Muscle layer of colon (tissue), 2 donors: ENCODE measurements around the gene WNT6.

Source experiments
- H3K27ac ChIP-seq: one replicate; pipeline ENCODE4 v1.7.0; 2013; ENCODE audit warnings: low read depth, mild to moderate bottlenecking, low read length, moderate library complexity
- H3K27me3 ChIP-seq, 2 donors: one replicate each; pipeline ENCODE4 v1.7.0; 2013; ENCODE audit warnings: low read length in 2 of 2, mild to moderate bottlenecking in 2 of 2; ENCODE audit not compliant: insufficient read depth in 2 of 2, control insufficient read depth in 1 of 2
- H3K36me3 ChIP-seq: one replicate; pipeline ENCODE4 v1.7.0; 2013; ENCODE audit warnings: mild to moderate bottlenecking, low read length; ENCODE audit not compliant: insufficient read depth
- H3K4me1 ChIP-seq: one replicate; pipeline ENCODE4 v1.7.0; 2013; ENCODE audit warnings: mild to moderate bottlenecking, low read length; ENCODE audit not compliant: insufficient read depth
- H3K4me3 ChIP-seq, 2 donors: one replicate each; pipeline ENCODE4 v1.7.0; 2013; ENCODE audit warnings: low read length in 2 of 2, low read depth in 1 of 2, mild to moderate bottlenecking in 1 of 2, moderate library complexity in 1 of 2
- H3K9ac ChIP-seq: one replicate; pipeline ENCODE4 v1.7.0; 2013; ENCODE audit warnings: low read length
- H3K9me3 ChIP-seq: one replicate; pipeline ENCODE4 v1.7.0; 2013; ENCODE audit warnings: mild to moderate bottlenecking, low read length
- donor health status: abdominal sarcoma.
- donor health status: Adenocarcinoma of cecum.

WNT6 gene

GRCh38 chr2:218890369-218890768 is 30.8 kb downstream of the WNT6 start:
- no peak overlapping the region for H3K9ac ChIP-seq
- H3K36me3 ChIP-seq: no peaks in the 10 kb centered on the region
- H3K27me3 ChIP-seq: peaks cover 22 to 32% of the 10 kb centered on the region in 2 donors
- H3K9me3 ChIP-seq: no peaks in the 10 kb centered on the region
- H3K4me1 ChIP-seq: peaks cover 7% of the 10 kb centered on the region
- no peak overlapping the region for H3K4me3 ChIP-seq
- H3K27ac ChIP-seq: no peak overlapping the region

GRCh38 chr2:218891275-218892135 is 31.9 kb downstream of the WNT6 start:
- H3K27me3 ChIP-seq: peaks cover 34 to 44% of the 10 kb centered on the region in 2 donors
- no peak overlapping the region for H3K9ac ChIP-seq
- H3K4me1 ChIP-seq: peaks cover 7% of the 10 kb centered on the region
- no peak overlapping the region for H3K27ac ChIP-seq
- no peak overlapping the region for H3K4me3 ChIP-seq
- no peaks in the 10 kb centered on the region for H3K9me3 ChIP-seq
- H3K36me3 ChIP-seq: no peaks in the 10 kb centered on the region

- peak overlapping the region; percentile 27 to 38 for H3K4me3 ChIP-seq
- peaks cover 46 to 57% of the 10 kb centered on the region in 2 donors for H3K27me3 ChIP-seq
- no peak overlapping the region for H3K27ac ChIP-seq
- no peak overlapping the region for H3K9ac ChIP-seq
- H3K4me1 ChIP-seq: peaks cover 10% of the 10 kb centered on the region
- H3K9me3 ChIP-seq: no peaks in the 10 kb centered on the region
- H3K36me3 ChIP-seq: no peaks in the 10 kb centered on the region
These were observed 33.2 kb downstream of the WNT6 start for GRCh38 chr2:218892693-218893348.

- Histone ChIP-seq H3K27ac (no peak overlapping the region), H3K9ac (no peak overlapping the region)
These were observed 33.9 kb downstream of the WNT6 start for GRCh38 chr2:218893349-218894150.

GRCh38 chr2:218894151-218894879 is 34.7 kb downstream of the WNT6 start:
- no peaks in the 10 kb centered on the region for H3K9me3 ChIP-seq
- no peak overlapping the region for H3K4me3 ChIP-seq
- H3K27me3 ChIP-seq: peaks cover 61 to 72% of the 10 kb centered on the region in 2 donors
- H3K36me3 ChIP-seq: no peaks in the 10 kb centered on the region
- peaks cover 19% of the 10 kb centered on the region for H3K4me1 ChIP-seq
- no peak overlapping the region for H3K27ac ChIP-seq
- no peak overlapping the region for H3K9ac ChIP-seq

More at GRCh38 chr2:218893349-218894150, 33.9 kb downstream of the WNT6 start:
- Histone ChIP-seq H3K9me3 (no peaks in the 10 kb centered on the region), H3K4me3 (peak overlapping the region; percentile 27 to 38), H3K27me3 (peaks cover 53 to 64% of the 10 kb centered on the region in 2 donors), H3K4me1 (peaks cover 17% of the 10 kb centered on the region), H3K36me3 (no peaks in the 10 kb centered on the region)

- Histone ChIP-seq H3K27me3 (peaks cover 66 to 77% of the 10 kb centered on the region in 2 donors), H3K9ac (no peak overlapping the region), H3K4me1 (peaks cover 19% of the 10 kb centered on the region), H3K27ac (no peak overlapping the region), H3K9me3 (no peaks in the 10 kb centered on the region), H3K4me3 (no peak overlapping the region), H3K36me3 (no peaks in the 10 kb centered on the region)
These were observed 35.2 kb downstream of the WNT6 start for GRCh38 chr2:218894880-218895157.

GRCh38 chr2:218895326-218895725 is 35.7 kb downstream of the WNT6 start:
- no peak overlapping the region for H3K27ac ChIP-seq
- H3K27me3 ChIP-seq: peaks cover 66 to 80% of the 10 kb centered on the region in 2 donors
- H3K9ac ChIP-seq: no peak overlapping the region
- H3K4me3 ChIP-seq: no peak overlapping the region
- peaks cover 19% of the 10 kb centered on the region for H3K4me1 ChIP-seq
- no peaks in the 10 kb centered on the region for H3K9me3 ChIP-seq
- H3K36me3 ChIP-seq: no peaks in the 10 kb centered on the region

- Histone ChIP-seq H3K36me3 (no peaks in the 10 kb centered on the region), H3K4me1 (peaks cover 19% of the 10 kb centered on the region), H3K9me3 (no peaks in the 10 kb centered on the region), H3K9ac (no peak overlapping the region), H3K27ac (no peak overlapping the region), H3K4me3 (no peak overlapping the region), H3K27me3 (peaks cover 72 to 86% of the 10 kb centered on the region in 2 donors)
These were observed 36.3 kb downstream of the WNT6 start for GRCh38 chr2:218895759-218896500.

GRCh38 chr2:218896501-218897393 is 37.1 kb downstream of the WNT6 start:
- Histone ChIP-seq H3K9me3 (no peaks in the 10 kb centered on the region), H3K27ac (no peak overlapping the region), H3K36me3 (no peaks in the 10 kb centered on the region), H3K27me3 (peaks cover 72 to 91% of the 10 kb centered on the region in 2 donors), H3K9ac (no peak overlapping the region), H3K4me1 (peaks cover 19% of the 10 kb centered on the region), H3K4me3 (no peak overlapping the region)
